NCI-H2196 (cell line): Measurements from ENCODE around the gene GNG3.

ENCODE experiments used
- DNase-seq: peaks from one replicate; lab custom pipeline; 2025; ENCODE audit not compliant: unreplicated experiment; lab: John Stamatoyannopoulos, UW

Gene GNG3

GRCh38 chr11:62755086-62755615 lies 47.7 kb downstream of the GNG3 start:
- no peak for DNase-seq

- DNase-seq: no peak
Observed at GRCh38 chr11:62757846-62758788, 50.6 kb downstream of the GNG3 start.
